ENCODE data around the gene ZBTB12.

The ZBTB12 gene

DNA sequence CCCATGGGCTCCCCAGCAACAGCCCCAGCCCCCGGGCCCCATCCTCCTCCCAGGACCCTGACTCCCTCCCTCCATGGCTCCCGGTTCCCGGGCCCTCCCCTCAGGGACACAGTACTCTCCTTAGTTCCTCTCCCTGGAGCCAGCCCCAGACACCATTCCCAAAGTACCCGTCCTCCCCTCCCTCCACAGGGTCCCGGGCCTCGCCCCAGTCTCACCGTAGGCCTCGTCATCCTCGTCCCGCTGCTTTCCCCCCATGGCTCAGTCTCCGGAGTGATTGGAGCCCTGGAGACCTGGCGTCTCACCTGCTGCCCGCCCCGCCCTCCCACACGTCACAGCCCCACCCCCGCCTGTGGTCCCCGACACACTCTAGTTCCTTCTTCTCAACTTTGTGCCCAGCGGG, 23.2 kb downstream of the ZBTB12 start, which contains the start of gene SLC44A4:
SLC44A4 (minus strand) TSS at position 272 of the 400 bp plus-strand sequence; CDS start at position 255, 17 bp downstream.
- Histone ChIP-seq H3K4me2 (ENCODE audit: low read length) (no peak within 1 kb of the TSS), H3K36me3 (replicated peaks; ENCODE audit: low read depth, low read length) (peaks cover 3% of the 10 kb centered on the region), H3K27me3 (ENCODE audit: low read depth, low read length) (no peaks in the 10 kb centered on the region), H4K20me1 (ENCODE audit: insufficient read depth, low read length) (no peaks in the 10 kb centered on the region), H2AFZ (ENCODE audit: low read depth, low read length) (no peak within 1 kb of the TSS), H3K9me3 (ENCODE audit: insufficient read depth, low read length) (no peaks in the 10 kb centered on the region), H3K4me1 (ENCODE audit: low read length) (no peaks in the 10 kb centered on the region), H3K4me3 (ENCODE audit: low read length) (no peak within 1 kb of the TSS), H3K9ac (ENCODE audit: low read length) (no peak within 1 kb of the TSS), H3K27ac (ENCODE audit: low read length) (no peak within 1 kb of the TSS), H3K79me2 (ENCODE audit: low read length) (no peaks in the 10 kb centered on the region)
- TF ChIP-seq, protein P1, sequence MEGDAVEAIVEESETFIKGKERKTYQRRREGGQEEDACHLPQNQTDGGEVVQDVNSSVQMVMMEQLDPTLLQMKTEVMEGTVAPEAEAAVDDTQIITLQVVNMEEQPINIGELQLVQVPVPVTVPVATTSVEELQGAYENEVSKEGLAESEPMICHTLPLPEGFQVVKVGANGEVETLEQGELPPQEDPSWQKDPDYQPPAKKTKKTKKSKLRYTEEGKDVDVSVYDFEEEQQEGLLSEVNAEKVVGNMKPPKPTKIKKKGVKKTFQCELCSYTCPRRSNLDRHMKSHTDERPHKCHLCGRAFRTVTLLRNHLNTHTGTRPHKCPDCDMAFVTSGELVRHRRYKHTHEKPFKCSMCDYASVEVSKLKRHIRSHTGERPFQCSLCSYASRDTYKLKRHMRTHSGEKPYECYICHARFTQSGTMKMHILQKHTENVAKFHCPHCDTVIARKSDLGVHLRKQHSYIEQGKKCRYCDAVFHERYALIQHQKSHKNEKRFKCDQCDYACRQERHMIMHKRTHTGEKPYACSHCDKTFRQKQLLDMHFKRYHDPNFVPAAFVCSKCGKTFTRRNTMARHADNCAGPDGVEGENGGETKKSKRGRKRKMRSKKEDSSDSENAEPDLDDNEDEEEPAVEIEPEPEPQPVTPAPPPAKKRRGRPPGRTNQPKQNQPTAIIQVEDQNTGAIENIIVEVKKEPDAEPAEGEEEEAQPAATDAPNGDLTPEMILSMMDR (IDR thresholded peaks at IDR 0.05; ENCODE audit: low read depth, low read length) = no peak
- no peak for TF ChIP-seq EZH2phosphoT487 (IDR thresholded peaks at IDR 0.05; ENCODE audit: low read depth)

- no peaks in the 10 kb centered on the region for H3K4me1 ChIP-seq (ENCODE audit: low read length)
- H4K20me1 ChIP-seq (ENCODE audit: insufficient read depth, low read length) = no peaks in the 10 kb centered on the region
- no peak for TF ChIP-seq EZH2phosphoT487 (IDR thresholded peaks at IDR 0.05; ENCODE audit: low read depth)
- TF ChIP-seq, protein P1 (IDR thresholded peaks at IDR 0.05; ENCODE audit: low read depth, low read length) = no peak
- H3K9ac ChIP-seq (ENCODE audit: low read length) = no peak overlapping the region
- peaks cover 3% of the 10 kb centered on the region for H3K36me3 ChIP-seq (replicated peaks; ENCODE audit: low read depth, low read length)
- H2AFZ ChIP-seq (ENCODE audit: low read depth, low read length) = no peak overlapping the region
- H3K4me2 ChIP-seq (ENCODE audit: low read length) = no peak overlapping the region
- H3K4me3 ChIP-seq (ENCODE audit: low read length) = no peak overlapping the region
- no peaks in the 10 kb centered on the region for H3K9me3 ChIP-seq (ENCODE audit: insufficient read depth, low read length)
- no peaks in the 10 kb centered on the region for H3K27me3 ChIP-seq (ENCODE audit: low read depth, low read length)
- no peak overlapping the region for H3K27ac ChIP-seq (ENCODE audit: low read length)
- H3K79me2 ChIP-seq (ENCODE audit: low read length) = no peaks in the 10 kb centered on the region
Measured at GRCh38 chr6:31878222-31878621, 23.7 kb downstream of the ZBTB12 start.

DNA sequence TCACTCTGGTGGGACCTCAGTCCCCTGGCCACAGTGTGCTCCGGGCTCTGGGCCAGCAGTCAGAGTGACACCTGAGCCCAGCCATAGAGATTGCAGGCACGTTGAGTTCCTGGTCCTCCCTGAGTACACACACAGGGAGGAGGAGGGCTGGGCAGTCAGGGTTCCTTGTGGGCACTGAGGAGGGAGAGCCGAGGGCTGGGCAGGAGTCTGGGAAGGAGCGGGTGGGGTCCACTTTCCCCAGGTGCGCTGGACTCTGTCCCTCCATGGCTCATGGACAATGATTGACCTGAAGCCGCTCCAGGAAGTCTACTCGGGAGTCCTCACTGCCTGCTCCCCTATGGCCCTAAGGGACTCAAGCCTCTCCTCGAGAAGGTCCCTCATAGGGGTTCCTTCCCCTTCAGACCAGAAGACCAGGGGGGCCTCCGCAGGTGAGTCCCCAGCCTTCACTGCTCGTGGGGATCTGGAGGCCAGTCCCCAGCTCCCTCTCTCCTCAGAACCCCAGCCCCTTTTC, 24.2 kb downstream of the ZBTB12 start:
- Histone ChIP-seq H2AFZ (ENCODE audit: low read depth, low read length) (no peak overlapping the region), H3K9ac (ENCODE audit: low read length) (no peak overlapping the region), H3K36me3 (replicated peaks; ENCODE audit: low read depth, low read length) (peaks cover 3% of the 10 kb centered on the region), H3K4me2 (ENCODE audit: low read length) (no peak overlapping the region), H3K4me1 (ENCODE audit: low read length) (no peaks in the 10 kb centered on the region), H4K20me1 (ENCODE audit: insufficient read depth, low read length) (no peaks in the 10 kb centered on the region), H3K27me3 (ENCODE audit: low read depth, low read length) (no peaks in the 10 kb centered on the region), H3K79me2 (ENCODE audit: low read length) (no peaks in the 10 kb centered on the region), H3K4me3 (ENCODE audit: low read length) (no peak overlapping the region), H3K9me3 (ENCODE audit: insufficient read depth, low read length) (no peaks in the 10 kb centered on the region), H3K27ac (ENCODE audit: low read length) (no peak overlapping the region)
- no peak for TF ChIP-seq EZH2phosphoT487 (IDR thresholded peaks at IDR 0.05; ENCODE audit: low read depth)
- TF ChIP-seq, protein P1 (IDR thresholded peaks at IDR 0.05; ENCODE audit: low read depth, low read length) = no peak

DNA sequence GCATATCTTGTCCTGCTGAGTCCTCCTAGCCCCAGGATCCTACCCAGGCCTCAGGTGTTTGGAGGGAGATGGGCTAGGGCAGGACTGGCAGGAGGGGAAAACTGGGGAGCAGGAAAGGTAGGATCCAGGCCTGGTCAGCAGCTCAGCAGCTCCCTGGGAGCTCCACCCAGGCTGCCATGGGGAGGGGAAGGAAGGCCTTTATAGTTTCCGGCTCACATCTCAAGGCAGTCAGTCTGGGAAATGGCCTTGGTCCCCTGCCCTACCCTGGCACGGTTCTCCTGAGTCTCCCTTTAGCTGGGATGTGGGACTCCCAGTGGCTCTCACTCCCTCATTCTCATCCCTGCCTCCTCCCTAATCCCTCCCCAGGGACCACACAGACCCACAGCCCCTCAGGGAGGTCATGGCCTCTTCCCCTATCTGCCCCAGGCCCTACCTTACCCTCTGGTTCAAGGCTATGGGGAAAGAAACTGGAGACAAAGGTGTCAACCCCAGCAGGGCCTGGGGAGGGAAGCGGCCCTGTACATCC, 24.7 kb downstream of the ZBTB12 start:
- no peaks in the 10 kb centered on the region for H3K4me1 ChIP-seq (ENCODE audit: low read length)
- H3K27me3 ChIP-seq (ENCODE audit: low read depth, low read length) = no peaks in the 10 kb centered on the region
- H3K9ac ChIP-seq (ENCODE audit: low read length) = no peak overlapping the region
- TF ChIP-seq, protein P1 (IDR thresholded peaks at IDR 0.05; ENCODE audit: low read depth, low read length) = no peak
- no peak for TF ChIP-seq EZH2phosphoT487 (IDR thresholded peaks at IDR 0.05; ENCODE audit: low read depth)
- no peaks in the 10 kb centered on the region for H3K79me2 ChIP-seq (ENCODE audit: low read length)
- H2AFZ ChIP-seq (ENCODE audit: low read depth, low read length) = no peak overlapping the region
- H4K20me1 ChIP-seq (ENCODE audit: insufficient read depth, low read length) = no peaks in the 10 kb centered on the region
- H3K4me2 ChIP-seq (ENCODE audit: low read length) = no peak overlapping the region
- peaks cover 3% of the 10 kb centered on the region for H3K36me3 ChIP-seq (replicated peaks; ENCODE audit: low read depth, low read length)
- H3K27ac ChIP-seq (ENCODE audit: low read length) = no peak overlapping the region
- H3K9me3 ChIP-seq (ENCODE audit: insufficient read depth, low read length) = no peaks in the 10 kb centered on the region
- no peak overlapping the region for H3K4me3 ChIP-seq (ENCODE audit: low read length)

Measured in OCI-LY3 (cell line).